Endodermal cell (in vitro differentiated cells): ENCODE results near the gene THAP7. TPM values are rescaled to one million over a fixed set of nuclear protein-coding genes. Genes with fewer than 3 reads are reported as not detected.

Source experiments
- DNase-seq: peaks from one replicate; pipeline ENCODE4 v3.0.0-alpha.2; 2017
- H3K27ac ChIP-seq: 2 replicates; pipeline ENCODE4 v1.5.1; 2013; ENCODE audit warnings: mild to moderate bottlenecking, low read depth, low read length, moderate library complexity
- H3K27me3 ChIP-seq: 2 replicates; pipeline ENCODE4 v1.6.1; 2013; ENCODE audit warnings: mild to moderate bottlenecking, low read length, moderate library complexity; ENCODE audit not compliant: insufficient read depth, control insufficient read depth, poor library complexity, severe bottlenecking
- H3K36me3 ChIP-seq: 2 replicates; pipeline ENCODE4 v1.7.0; 2013; ENCODE audit warnings: mild to moderate bottlenecking, low read length, moderate library complexity; ENCODE audit not compliant: control insufficient read depth, insufficient read depth
- H3K4me1 ChIP-seq: one replicate; pipeline ENCODE4 v1.7.0; 2013; ENCODE audit warnings: low read length; ENCODE audit not compliant: control insufficient read depth, insufficient read depth
- H3K4me3 ChIP-seq: 2 replicates; pipeline ENCODE4 v1.5.1; 2013; ENCODE audit warnings: mild to moderate bottlenecking, low read length, moderate library complexity
- H3K9ac ChIP-seq: 2 replicates; pipeline ENCODE4 v1.6.1; 2013; ENCODE audit warnings: mild to moderate bottlenecking, low read length, moderate library complexity; ENCODE audit not compliant: poor library complexity, severe bottlenecking; ENCODE audit errors: extremely low read depth
- H3K9me3 ChIP-seq: 2 replicates; pipeline ENCODE4 v1.6.1; 2013; ENCODE audit warnings: mild to moderate bottlenecking, low read length, moderate library complexity; ENCODE audit not compliant: control insufficient read depth
- H3K27ac Mint-ChIP-seq: 2 replicates; pipeline ENCODE4 v1.8.0; 2020; ENCODE audit warnings: mixed read lengths
- H3K27me3 Mint-ChIP-seq: 2 replicates; pipeline ENCODE4 v1.8.0; 2021; ENCODE audit warnings: mild to moderate bottlenecking, mixed read lengths; ENCODE audit not compliant: insufficient read depth
- H3K36me3 Mint-ChIP-seq: 2 replicates; pipeline ENCODE4 v1.8.0; 2020; ENCODE audit warnings: low read depth, mixed read lengths
- H3K4me1 Mint-ChIP-seq: 2 replicates; pipeline ENCODE4 v1.8.0; 2020; ENCODE audit warnings: mixed read lengths
- H3K4me3 Mint-ChIP-seq: 2 replicates; pipeline ENCODE4 v1.8.0; 2020; ENCODE audit warnings: mild to moderate bottlenecking, moderate library complexity, mixed read lengths
- H3K9me3 Mint-ChIP-seq: 2 replicates; pipeline ENCODE4 v1.8.0; 2020; ENCODE audit warnings: mild to moderate bottlenecking, mixed read lengths
- WGBS, 2 experiments: methylation state at CpG; one replicate each; pipeline versions ENCODE4 v1.1.5 to v1.1.7; 2013; ENCODE audit warnings: missing lambda C conversion rate in 2 of 2, mixed read lengths in 1 of 2; ENCODE audit not compliant: insufficient coverage in 1 of 2, insufficient read length in 1 of 2; 5-methylcytosine and 5-hydroxymethylcytosine counted together
- total RNA-seq, 2 donors: library from RNA; stranded (reverse); fragmentation: NEBNext Ultra II Directional in 1 of 2; extraction: Animal tissue kit (Norgen Biotek cat#: 25700) in 1 of 2; gene quantifications; 2 replicates in 1 of 2; 3 replicates in 1 of 2; pipeline ENCODE4 v1.2.1, GENCODE V29; 2021
- TF ChIP-seq, protein P1 (sequence below): fragments of 200-600 bp; sonication (generic); conservative IDR thresholded peaks from 2 replicates; pipeline ENCODE4 v1.5.0; 2021; ENCODE audit warnings: antibody characterized with exemption, mild to moderate bottlenecking

Gene THAP7
- total RNA-seq, 2 donors from 2014 or later: 16.6 to 19.6 TPM

DNA sequence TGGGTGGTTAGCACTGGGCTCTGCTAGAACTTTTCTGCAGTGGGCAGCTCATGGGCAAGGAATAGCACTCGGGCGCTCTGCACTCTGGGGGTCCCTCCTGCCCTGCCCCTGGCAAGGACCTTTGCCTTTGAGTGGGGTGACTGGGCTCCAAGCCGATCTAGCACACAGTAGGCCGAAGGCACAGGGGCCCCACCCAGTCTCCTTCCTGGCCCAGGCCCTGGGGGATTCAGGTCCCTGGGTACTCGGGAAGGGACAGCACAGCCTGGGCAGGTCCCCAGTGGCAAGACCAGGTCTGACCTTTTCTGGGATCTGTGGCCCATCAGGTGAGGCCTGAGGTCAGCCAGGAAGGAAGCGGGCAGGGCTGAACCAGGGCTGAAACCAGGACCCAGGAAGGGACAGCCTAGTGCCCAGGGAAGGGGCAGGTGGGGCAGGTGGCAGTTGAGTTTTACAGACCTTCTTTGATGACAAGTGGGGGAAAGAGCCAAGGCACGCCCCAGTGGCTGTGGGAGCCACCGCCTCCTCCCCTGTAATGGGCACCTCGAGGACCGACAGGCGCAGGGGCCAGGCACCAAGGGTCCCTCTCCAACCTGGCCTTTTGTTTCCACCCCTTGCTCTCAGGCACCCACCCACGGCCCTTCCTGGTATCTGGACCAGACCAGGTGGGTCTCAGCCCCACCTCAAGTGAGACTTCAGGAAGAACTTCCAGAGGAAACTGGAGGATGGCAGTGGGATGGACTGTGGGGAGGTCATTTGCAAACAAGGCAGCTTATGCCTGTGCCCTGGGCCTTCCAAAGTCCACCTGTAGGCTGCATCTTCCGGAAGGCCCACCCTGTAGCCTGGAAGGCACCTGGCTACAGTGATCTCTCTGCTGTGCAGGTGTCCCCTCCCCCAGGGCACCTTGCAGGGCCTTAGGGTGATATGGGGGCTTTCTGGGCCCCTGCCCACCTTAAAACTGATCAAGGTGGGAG, 35.7 kb downstream of the THAP7 start:
- H3K27me3 ChIP-seq: peaks cover 74% of the 10 kb centered on the region
- TF ChIP-seq, protein P1, sequence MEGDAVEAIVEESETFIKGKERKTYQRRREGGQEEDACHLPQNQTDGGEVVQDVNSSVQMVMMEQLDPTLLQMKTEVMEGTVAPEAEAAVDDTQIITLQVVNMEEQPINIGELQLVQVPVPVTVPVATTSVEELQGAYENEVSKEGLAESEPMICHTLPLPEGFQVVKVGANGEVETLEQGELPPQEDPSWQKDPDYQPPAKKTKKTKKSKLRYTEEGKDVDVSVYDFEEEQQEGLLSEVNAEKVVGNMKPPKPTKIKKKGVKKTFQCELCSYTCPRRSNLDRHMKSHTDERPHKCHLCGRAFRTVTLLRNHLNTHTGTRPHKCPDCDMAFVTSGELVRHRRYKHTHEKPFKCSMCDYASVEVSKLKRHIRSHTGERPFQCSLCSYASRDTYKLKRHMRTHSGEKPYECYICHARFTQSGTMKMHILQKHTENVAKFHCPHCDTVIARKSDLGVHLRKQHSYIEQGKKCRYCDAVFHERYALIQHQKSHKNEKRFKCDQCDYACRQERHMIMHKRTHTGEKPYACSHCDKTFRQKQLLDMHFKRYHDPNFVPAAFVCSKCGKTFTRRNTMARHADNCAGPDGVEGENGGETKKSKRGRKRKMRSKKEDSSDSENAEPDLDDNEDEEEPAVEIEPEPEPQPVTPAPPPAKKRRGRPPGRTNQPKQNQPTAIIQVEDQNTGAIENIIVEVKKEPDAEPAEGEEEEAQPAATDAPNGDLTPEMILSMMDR: no peak
- H3K4me3 Mint-ChIP-seq: peak overlapping the region; percentile 37
- H3K4me1 Mint-ChIP-seq: peaks cover 8% of the 10 kb centered on the region
- no peak overlapping the region for H3K9ac ChIP-seq
- H3K36me3 Mint-ChIP-seq: no peaks in the 10 kb centered on the region
- H3K9me3 Mint-ChIP-seq: no peaks in the 10 kb centered on the region
- no peak overlapping the region for H3K27ac ChIP-seq
- peaks cover 4% of the 10 kb centered on the region for H3K4me1 ChIP-seq
- DNase-seq: peak; percentile 55
- no peak overlapping the region for H3K27ac Mint-ChIP-seq
- H3K36me3 ChIP-seq: no peaks in the 10 kb centered on the region
- peaks cover 86% of the 10 kb centered on the region for H3K27me3 Mint-ChIP-seq
- 90 to 92% methylated on average over 6 to 13 of the region's 13 CpGs for WGBS, 2 experiments
- no peaks in the 10 kb centered on the region for H3K9me3 ChIP-seq
- H3K4me3 ChIP-seq: no peak overlapping the region

DNA sequence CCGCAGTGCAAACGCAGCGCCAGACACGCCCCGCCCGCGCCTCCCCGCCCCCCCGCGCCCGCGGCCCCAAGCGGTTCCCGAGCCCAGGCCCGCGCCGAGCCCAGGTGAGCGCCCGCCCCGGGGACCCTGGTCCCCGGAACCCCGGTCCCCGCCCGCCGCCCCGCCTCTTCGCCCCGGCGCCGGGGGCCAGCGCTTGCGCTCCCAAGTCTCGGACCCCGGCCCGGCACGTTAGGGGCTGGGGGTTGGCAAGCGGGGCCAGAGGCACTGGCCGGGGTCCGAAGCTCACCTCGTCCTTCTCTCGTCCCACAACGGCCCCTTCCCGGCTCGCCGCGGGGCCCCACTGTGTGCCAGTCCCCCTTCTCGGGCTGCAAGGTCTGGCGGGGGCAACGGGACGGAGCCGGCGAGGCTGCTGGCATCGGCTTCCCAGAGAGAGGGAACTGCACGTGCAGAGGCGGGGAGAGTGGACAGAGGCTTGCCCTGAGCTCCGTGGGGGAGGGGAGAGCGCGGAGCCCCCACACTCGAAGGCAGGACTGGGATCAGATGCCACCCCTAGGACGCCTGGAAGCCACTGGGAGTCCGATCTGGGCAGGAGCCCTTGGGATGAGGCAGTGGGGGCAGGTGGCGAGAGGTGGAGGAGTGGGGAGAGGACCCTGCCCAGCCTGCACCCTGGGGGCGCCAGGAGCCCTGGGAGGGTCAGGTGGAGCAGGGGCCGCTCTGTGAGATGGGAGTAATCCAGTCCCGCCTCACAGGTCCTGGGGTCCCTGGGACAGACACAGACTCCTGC, 36.6 kb downstream of the THAP7 start:
- no peaks in the 10 kb centered on the region for H3K36me3 Mint-ChIP-seq
- H3K27ac ChIP-seq: no peak overlapping the region
- peaks cover 81% of the 10 kb centered on the region for H3K27me3 Mint-ChIP-seq
- no peaks in the 10 kb centered on the region for H3K36me3 ChIP-seq
- no peaks in the 10 kb centered on the region for H3K9me3 Mint-ChIP-seq
- TF ChIP-seq, protein P1: no peak
- peak overlapping the region; percentile 37 for H3K4me3 Mint-ChIP-seq
- H3K4me1 Mint-ChIP-seq: peaks cover 6% of the 10 kb centered on the region
- H3K4me1 ChIP-seq: peaks cover 4% of the 10 kb centered on the region
- no peak overlapping the region for H3K9ac ChIP-seq
- no peaks in the 10 kb centered on the region for H3K9me3 ChIP-seq
- 15 to 29% methylated on average over 16 to 65 of the region's 65 CpGs for WGBS, 2 experiments
- no peak overlapping the region for H3K4me3 ChIP-seq
- H3K27me3 ChIP-seq: peaks cover 74% of the 10 kb centered on the region
- peak; percentile 65 for DNase-seq
- no peak overlapping the region for H3K27ac Mint-ChIP-seq

DNA sequence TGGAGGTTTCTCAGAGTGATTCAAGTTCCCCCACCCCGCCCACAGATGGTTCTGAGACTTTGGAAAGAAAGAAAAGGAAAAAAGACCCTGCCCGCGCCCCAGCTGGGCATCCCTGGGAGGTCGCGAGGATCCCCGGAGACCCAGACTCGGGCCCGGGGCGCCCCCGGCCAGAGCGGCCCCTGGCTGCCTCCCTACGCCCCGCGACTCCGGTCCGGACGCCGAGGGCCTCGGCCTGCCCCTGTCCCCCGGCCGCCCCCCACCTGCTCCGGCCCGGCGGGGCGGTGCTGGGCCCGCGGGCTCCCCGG, 37.2 kb downstream of the THAP7 start:
- peak overlapping the region; percentile 52 for H3K4me3 Mint-ChIP-seq
- Histone ChIP-seq H3K36me3 (no peaks in the 10 kb centered on the region), H3K9me3 (no peaks in the 10 kb centered on the region), H3K9ac (no peak overlapping the region), H3K27ac (no peak overlapping the region), H3K4me3 (no peak overlapping the region), H3K27me3 (peaks cover 71% of the 10 kb centered on the region), H3K4me1 (peaks cover 4% of the 10 kb centered on the region)
- H3K27ac Mint-ChIP-seq: no peak overlapping the region
- peaks cover 77% of the 10 kb centered on the region for H3K27me3 Mint-ChIP-seq
- H3K36me3 Mint-ChIP-seq: no peaks in the 10 kb centered on the region
- peaks cover 6% of the 10 kb centered on the region for H3K4me1 Mint-ChIP-seq
- WGBS, 2 experiments: 7% methylated on average over 28 of the region's 28 CpGs; no CpG with 5 or more reads in 1 of the 2 experiments
- peak; percentile 46 for DNase-seq
- H3K9me3 Mint-ChIP-seq: no peaks in the 10 kb centered on the region
- TF ChIP-seq, protein P1: no peak
